Sigmoid colon (tissue), 4 donors: ENCODE measurements around the gene ZDHHC9.

Source experiments
- CTCF ChIP-seq, 4 experiments: fragments of 450-650 bp in 3 of 4; fragments of 200-600 bp in 1 of 4; IDR thresholded peaks; one replicate each; pipeline ENCODE4 v1.5.1; 2016 to 2019; ENCODE audit warnings: antibody characterized with exemption in 4 of 4, mild to moderate bottlenecking in 3 of 4, moderate library complexity in 2 of 4
- EP300 ChIP-seq, 4 donors: sonication (generic); formaldehyde crosslinking; IDR thresholded peaks; one replicate each; pipeline ENCODE4 v1.6.1; 2017; ENCODE audit warnings: antibody characterized with exemption in 4 of 4
- POLR2A ChIP-seq, 2 donors: fragments of 450-650 bp; IDR thresholded peaks; one replicate each; pipeline ENCODE4 v1.6.1; 2016; ENCODE audit warnings: antibody characterized with exemption in 2 of 2, mild to moderate bottlenecking in 2 of 2, moderate library complexity in 2 of 2
- POLR2AphosphoS5 ChIP-seq, 4 donors: sonication (generic); formaldehyde crosslinking; IDR thresholded peaks; one replicate each; pipeline ENCODE4 v1.6.1; 2017; ENCODE audit warnings: antibody characterized with exemption in 4 of 4

GRCh38 chrX:129754056-129755024, 89.3 kb downstream of the ZDHHC9 start:
- no peak for TF ChIP-seq EP300 (IDR thresholded peaks at IDR 0.05)
- no peak for TF ChIP-seq POLR2A (IDR thresholded peaks at IDR 0.05)
- no peak for TF ChIP-seq CTCF (IDR thresholded peaks at IDR 0.05)
- no peak for TF ChIP-seq POLR2AphosphoS5 (IDR thresholded peaks at IDR 0.05)
